COLO668 (cell line): ENCODE results near the gene WDR90.
"Not testable (repeated sequence)": the region's sequence is repeated elsewhere in the genome, so short reads cannot be mapped to it uniquely, and the experiment has no call there.

ENCODE experiments used
- DNase-seq: peaks from one replicate; lab custom pipeline; 2025; ENCODE audit not compliant: unreplicated experiment; lab: John Stamatoyannopoulos, UW

The WDR90 gene

DNA sequence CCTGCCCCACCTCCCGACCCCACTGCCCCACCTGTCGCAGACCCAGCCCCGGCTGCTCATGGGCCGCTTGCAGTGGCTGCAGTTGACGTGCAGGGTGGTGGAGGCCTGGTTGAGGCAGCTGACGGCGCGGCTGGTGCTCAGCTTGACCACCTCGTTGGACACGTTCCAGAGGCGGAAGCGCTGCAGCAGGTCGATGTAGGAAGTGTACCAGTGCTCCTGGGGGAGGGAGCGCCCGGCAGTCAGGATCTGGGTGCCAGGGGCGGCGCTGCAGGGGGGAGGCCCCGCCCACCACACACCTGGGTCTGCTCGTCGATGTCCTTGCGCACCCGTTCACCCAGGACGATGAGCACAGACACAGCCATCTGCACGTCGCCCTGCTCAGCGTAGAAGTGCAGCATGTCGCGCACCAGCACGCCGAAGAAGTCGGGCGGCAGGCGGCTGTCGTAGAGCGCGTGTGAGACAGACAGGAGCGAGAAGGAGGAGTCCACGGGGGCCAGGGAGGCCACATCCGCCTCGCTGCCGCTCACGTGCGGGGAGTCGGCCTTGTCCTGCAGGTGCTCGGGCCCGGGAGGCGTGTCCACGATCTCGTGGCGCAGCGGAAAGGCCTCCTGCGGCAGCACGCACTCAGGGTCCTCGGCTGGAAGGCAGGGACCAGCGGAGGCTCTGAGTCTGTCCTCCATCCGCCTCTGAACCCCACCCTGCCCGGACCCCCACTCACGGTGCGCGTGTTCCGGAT lies 36.0 kb downstream of the WDR90 start:
- peak; percentile 95 for DNase-seq

DNA sequence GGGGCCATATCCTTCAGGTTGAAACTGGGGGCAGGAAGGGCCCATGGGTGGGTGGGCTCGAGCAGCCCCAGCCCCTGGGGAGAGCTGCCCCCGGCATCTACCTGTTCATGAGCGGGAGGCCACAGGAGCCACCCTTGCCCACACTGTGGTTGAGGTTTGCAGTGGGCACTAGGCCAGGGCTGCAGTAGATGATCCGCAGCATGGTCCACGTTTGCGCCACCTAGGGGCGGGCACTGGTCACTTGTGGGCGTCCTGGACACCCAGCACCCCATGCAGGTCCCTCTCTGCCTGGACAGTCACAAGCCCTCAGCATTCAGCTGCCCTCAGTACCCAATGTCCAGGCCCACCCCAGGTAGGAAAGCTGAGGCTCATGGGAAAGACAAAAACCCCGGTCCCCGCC lies 36.8 kb downstream of the WDR90 start:
- DNase-seq, result peak; percentile 86

DNA sequence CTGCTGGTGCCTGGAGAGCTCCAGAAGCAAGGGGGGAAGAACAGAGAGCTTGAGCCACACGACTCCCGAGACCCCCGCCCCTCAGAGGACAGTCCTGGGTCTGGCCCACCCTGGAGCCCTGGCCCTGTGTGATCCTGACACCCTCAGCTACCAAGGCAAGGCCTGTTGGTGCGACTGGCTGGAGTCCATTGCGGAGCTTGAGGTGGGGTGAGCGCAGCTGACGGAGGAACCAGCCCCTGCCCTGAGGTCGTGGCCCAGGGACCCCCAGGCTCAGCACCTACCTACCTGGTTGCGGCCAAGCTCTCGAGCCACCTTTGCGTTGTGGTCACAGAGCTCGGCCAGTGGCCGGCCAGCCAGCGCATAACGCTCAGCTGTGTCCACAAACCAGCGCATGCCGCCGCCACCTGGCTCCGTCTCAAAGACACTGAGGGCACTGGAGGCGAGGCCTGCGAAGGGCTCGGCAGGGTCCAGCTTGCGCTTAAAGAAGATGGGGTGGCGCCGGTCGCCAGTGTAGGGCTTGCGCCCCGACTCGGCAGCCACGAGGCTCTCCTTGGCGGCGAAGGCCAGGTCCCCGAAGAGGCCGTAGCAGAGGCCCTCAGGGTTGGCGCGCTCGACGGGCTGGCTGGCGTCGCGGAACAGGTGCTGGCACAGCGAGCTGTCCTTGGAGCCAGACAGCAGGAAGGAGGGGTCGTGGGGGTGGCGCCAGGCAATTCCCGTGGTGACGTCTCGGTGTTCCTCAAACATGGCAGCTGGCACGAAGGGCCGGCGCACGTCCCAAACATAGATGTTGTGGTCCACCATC lies 37.5 kb downstream of the WDR90 start:
- DNase-seq, result no peak

DNA sequence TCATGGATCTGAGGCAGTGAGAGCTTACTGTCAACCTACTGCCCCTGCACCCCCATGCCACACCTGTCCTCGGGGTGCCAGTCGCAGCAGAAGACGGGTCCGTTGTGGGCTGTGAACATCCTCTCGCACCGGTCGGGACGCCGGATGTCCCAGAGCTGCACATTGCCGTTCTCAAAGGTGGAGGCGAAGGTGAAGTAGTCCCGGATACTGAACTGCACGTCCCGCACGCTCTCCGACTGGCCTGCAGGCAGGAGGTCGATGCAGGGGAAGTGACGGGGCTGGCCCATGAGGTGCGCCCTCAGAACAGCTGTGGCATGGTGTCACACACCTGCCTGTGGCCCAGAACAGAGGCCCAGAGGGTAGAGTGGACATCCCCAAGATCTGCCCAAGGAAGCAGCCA lies 38.3 kb downstream of the WDR90 start:
- no peak for DNase-seq

DNA sequence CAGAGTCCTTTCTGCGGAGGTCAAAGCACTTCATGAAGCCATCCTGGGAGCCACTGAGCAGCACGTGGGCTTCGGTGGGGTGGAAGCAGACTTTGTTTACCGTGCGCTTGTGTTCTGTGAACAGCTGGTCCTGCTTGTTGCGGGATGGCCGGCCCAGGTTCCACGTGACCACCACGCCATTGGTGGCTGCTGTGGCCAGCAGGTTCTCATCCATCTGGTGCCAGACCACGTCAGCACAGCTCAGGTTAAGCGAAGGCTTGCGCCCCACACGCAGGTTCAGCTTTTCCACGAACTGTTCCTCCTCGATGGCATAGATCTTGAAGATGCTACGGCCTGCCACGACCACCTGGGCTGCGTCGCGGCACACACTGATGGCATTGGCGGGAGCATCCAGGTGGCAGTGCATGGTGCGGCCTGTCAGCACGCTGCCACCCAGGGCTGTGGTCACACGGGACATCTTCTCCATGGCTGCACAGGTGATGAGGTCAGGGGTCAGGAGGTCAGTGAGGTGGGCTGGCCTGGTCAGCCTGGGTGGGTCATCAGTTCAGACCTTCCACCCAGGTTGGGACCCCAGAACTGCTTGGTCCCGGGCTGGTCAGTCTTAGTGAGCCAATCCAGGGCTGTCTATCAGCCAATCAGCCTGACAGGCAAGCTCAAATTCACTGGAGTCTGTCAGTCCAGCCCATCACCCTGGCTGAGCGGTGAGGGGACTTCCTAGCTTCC lies 40.2 kb downstream of the WDR90 start:
- no peak for DNase-seq

DNA sequence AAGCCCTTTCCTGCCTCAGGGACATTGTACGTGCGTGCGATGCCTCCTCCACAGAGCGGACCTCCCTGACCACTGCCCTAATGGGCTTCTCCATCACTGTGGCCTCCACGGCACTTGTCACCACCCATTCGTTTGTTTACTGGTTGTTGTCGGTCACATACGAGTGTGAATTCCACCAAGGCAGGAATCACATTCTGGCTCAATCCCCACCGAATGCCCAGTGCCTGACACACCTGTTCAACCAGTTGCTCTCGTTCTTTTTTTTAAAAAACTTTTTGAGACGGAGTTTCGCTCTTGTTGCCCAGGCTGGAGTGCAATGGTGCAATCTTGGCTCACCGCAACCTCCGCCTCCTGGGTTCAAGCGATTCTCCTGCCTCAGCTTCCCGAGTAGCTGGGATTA lies 42.1 kb downstream of the WDR90 start:
- DNase-seq, result not testable (repeated sequence)

DNA sequence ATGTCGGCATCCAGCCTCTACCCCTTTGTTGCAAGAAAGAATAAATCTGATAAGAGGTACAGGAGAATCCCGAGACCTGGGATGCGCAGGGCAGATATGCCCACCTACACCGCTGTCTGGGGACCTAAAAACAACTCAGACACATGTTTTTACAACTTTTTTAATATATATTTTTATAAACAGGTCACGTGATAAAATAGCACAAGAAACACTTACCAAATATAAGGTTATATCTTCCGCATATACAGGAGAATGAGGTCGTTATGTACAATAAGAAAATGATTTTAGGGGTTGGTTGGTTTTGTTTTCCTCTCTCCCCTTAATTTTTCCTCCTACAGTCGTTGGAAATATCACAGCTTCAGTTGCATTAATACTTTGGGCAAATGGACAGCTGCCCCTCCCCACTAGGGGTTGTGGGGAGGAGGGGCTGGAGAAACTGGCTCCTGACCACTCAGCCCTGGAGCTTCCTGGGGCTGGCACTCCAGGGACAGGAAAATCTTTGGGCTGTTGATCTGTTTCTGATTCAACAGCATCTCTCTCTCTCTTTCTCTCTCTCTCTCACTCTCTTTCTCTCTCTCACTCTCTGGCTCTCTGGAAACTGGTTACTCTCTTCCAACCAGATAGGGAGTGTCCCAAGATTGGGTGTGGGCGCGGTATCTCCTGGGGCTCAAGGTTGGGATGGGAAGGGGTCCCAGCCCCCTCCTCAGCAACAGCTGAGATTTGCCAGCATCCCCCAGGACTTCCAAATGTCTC lies 43.4 kb downstream of the WDR90 start:
- DNase-seq, result no peak

DNA sequence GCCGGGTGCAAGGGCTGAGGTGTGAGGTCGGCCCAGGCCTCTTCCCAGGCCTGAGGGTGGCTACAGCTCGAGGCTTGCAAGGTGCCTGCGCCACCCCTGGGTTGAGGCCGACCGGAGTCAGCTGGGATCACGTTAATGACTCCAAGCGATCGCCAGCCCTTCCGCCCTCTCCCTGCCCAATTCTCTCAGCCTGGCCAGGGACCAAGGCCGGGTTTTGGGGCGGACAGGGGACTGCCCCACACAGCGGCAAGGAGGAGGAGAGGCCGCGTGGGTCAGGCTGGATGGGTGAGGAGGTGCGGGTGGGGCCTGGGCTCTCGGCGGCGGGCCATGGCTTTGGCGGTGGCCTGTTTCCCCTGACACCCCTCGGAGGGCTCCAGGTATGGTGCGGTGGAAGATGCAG lies 44.2 kb downstream of the WDR90 start:
- no peak for DNase-seq

DNA sequence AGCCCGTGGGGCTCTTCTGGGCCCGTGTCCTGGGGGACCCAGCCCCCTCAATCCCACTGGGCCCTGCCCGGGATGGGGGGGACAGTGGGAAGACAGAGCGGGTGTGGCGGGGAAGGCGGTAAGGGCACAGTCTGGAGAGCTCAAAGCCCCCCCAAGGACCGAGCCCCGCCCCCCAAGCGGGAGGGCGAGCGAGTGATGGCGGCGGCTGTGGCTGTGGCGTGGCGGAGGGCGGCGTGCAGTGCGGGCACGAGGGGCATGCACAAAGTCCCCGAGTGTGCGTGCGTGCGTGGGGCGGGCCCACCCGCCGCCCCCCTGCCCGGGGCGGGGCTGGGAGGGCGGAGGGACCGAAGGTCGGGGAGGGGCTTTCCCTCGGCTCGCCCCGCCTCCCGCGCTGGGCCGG lies 44.6 kb downstream of the WDR90 start:
- DNase-seq, result no peak

DNA sequence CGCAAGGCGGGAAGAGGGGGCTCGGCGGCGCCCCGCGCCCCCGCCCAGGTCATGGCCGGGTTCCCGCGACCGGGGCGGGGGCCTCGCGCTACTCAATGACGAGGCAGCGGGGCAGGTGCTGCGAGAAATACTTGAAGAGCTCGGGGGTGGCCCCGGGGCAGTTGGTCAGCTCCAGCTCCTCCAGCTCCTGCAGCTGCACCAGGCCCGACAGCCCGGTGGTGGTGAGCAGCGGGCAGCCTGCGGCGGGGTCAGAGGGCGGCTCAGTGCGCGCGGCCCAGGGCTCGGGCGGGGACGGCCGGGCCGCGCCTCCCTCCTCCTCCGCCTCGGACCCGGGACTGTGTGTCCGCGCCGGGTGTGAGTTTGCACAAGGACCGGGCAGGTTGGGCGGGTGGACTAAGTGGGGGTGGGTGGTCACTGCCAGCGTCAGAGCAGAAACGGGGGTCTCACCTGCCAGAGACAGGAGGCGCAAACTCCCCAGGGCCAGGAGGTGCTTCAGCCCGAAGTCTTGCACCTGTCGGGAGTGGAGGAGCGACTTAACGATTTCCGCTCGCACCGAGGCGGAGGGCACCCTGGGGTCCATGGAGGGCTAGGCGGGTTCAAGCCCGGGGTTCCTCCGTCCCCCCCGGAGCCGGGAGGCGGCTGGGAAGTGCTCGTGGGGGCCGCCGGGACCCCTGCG lies 45.2 kb downstream of the WDR90 start:
- DNase-seq, result peak; percentile 16

DNA sequence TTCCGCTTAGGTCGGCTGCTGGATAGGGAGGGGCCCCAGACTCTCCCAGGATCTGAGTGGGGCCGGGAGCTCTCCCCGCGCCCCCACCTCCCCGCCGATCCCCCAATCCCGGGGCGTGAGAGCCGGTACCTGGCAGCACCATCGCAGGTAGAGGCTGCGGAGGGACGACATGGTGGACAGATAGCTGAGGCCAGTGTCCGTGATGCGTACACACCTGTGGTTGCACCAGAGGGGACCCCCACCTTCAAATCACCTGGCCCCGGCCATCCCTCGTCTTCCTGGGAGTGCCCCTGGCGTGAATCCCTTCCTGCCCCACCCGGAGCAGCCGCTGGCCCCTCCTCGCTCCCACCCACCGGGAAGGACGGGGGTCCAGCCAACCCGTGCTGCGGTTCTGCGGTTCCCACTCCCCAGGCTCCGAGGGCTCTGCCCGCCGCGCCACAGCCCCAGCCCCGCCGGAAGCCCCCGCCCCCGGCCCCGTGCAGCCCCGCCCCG lies 45.7 kb downstream of the WDR90 start:
- no peak for DNase-seq

DNA sequence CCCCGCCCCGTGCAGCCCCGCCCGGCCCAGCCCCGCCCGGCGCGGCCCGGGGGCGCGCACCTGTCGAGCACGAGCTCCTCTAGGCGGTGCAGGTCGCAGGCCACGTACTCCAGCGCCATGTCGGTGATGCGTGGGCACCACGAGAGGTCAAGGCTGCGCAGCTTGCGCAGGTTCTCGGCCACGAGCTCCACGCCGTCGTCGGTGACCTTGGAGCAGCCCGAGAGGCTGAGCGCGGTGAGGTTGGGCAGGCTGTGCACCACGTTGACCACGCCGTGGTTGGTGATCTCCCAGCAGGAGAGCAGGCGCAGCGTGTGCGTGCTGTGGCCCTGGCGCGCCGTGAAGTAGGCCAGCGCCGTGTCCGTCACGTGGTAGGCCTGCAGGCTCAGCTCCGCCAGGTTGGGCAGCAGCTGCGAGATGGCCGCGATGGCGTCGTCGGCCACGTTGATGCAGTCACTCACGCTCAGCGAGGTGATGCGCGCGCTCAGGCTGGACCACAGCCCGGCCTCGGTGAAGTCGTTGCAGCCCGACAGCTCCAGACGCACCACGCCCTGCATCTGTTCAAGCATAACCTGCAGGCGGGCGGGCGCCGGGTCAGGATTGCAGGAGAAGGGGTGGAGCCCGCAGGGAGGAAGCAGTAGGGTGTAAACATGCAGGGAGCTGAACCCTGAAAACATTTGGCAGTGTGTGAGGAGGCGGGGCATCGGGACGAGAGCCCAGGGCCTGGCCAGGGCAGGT lies 46.4 kb downstream of the WDR90 start:
- DNase-seq, result peak; percentile 97

DNA sequence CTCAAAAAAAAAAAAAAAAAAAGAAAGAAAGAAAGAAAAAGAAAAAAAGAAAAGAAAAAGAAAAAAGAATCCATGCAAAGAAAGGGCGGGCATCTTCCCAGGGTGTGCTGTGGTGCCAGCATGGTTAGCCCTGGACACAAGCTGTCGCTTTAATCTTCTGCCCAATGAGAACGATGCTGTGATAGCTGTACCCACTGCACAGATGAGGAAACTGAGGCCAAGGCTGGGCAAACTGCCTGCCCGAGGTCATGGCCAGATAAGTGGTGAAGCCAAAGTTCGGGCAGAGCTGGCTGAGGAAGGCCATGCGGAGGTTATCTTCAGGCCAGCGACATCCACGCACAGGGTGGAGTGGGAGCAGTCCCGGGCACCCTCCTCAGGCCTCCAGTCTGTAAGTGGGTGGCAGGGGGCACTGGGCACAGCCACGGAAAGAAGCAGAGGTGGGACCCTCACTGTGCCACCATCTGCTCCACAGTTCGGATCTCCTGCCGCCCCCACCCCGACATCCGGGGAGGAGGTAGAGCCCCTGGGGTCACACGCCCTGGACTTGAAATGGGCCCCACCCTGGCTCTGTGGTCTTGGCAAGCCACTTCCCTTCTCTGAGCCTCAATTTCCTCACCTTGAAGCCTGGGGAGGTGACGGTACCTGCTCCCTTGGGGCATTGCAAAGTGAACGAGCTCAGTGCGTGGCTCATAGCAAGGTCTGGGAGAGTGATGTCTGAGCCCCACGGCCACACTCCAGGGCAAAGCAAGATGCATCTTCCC lies 49.9 kb downstream of the WDR90 start:
- no peak for DNase-seq

DNA sequence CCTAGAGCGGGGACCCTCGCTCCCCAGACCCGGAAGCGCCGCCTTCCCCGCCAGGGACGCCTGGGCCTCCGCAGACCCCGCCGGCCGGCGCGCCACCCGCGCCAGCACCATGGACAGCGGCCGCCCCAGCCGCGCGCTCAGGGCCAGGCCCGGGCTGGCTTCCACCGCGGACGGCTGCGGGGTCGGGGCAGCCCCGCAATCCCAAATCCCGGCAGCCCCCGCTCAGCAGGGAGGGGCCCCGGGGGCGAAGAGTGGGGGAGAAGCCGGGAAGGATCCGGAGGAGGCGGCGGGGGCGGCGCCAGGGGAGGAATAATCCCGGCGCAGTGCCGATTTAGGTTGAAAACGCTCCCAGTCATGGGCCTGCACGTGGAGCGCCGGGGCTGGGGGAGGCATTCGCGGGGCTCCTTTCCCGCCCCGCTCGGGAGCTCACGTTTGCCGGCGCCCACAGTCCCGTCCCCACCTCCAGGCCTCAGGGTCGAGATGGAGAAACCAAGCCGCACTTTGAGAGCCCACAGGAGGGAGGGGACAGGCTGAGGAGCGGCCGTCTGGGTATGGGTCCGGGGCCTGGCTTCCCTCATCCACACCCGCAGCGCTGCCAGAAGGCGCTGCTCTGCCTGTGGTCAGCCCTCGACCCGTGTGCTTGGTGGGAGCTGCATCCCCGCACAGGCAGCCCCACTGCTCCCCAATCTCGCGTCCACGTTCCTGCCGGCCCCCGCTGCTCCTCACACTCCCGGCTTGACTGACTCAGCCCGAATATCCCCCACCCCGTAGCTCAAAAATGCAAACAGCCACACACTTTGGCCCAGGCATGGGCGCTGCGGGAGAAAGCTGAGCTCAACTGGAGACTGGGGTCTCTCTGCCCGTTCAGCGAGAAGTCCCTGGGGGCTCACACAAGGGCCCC lies 51.8 kb downstream of the WDR90 start:
- DNase-seq, result no peak

DNA sequence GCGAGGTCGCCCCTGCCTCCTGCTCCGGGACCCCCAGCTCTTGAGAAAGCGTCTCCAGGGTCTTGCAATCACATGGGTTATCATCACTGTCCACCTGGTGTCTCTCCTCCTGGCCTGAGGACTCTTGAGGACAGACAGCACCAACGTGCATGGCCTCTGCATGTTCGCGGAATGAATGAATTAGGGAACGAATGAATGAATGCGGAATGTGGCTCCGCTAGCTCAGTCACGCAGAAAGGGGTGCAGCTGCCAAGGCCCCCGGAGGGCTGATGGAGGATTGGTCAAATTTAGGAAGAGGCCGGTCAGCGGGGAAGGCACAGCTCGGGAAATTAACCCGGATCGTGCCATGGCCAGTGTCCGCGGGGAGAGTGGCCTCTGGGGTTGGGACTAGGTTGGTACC lies 53.2 kb downstream of the WDR90 start:
- no peak for DNase-seq

DNA sequence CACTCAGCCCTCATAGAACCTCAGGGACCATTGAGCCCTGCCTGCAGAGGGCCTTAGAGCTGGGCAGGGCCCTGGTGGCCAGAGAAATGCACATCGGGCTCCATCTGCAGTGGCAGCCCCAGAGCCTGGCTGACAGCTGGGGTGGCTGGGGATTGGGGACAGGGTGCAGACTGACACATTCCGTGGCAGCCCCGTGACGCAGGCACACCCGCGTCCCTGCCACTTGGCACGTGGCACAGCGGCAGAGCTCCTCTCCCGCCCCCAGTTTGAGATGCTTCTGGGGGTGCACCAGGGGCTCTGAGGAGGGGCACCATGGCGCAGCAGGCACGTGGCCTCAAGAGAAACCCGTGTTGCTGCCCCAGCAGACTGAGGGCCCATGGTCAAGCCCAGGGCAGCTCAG lies 54.2 kb downstream of the WDR90 start:
- no peak for DNase-seq

DNA sequence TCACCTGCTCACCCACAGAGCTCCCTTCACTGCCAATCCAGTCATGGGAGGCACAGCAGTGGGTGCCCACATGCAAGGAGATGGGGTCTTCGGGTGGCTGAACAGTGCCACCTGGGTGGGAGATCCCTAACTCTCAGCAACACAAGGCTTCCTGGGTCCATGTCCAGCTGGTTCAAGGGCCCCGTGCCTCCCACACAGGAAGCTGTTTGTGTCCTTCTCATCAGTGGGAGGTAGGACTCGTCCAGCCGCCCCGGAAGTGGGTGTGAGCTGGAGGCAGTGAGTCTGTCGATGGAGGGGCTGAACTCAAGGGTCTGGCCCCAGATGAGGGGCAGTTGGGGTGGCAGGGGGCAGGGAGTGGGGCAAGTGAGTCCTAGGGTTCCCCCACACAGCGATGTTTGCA lies 54.9 kb downstream of the WDR90 start:
- DNase-seq, result peak; percentile 25
